Endometrium (tissue), 2 donors: Measurements from ENCODE around the gene FREM3.
"Not testable (repeated sequence)": the region's sequence is repeated elsewhere in the genome, so short reads cannot be mapped to it uniquely, and the experiment has no call there.

Source experiments
- FAIRE-seq: peaks from 2 replicates; lab custom pipeline; 2012; peaks lifted over from hg19 to GRCh38; lab: Jason Lieb, UNC
- donor health status: control.
- donor health status: control.

Gene FREM3

DNA sequence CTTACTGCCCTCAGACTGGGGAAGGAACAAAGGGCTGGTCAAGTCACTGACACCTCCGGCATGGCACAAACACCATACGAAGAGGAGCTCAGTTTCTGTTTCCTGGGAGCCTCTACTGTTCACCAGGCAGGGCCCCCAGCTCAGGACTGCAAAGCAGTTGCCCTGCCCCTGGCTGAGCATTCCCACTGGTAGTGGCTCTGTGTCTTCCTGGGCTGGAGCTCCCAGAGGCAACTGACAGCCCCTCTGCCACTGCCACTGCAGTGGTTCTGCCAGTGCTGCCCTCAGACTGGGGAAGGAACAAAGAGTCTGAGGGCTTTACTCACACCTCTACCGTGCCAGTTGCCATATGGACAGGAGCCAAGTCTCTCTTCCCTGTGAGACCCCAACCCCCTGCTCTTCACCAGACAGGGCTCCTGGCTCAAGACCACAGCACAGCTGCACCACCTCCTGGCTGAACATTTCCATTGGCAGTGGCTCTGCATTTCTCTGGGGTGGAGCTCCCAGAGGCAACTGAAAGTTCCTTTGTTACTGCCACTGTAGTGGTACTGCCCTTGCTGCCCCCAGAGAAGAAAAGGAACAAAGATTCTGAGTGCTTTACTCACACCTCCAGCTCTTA lies 119.0 kb downstream of the FREM3 start:
- FAIRE-seq = no peak

DNA sequence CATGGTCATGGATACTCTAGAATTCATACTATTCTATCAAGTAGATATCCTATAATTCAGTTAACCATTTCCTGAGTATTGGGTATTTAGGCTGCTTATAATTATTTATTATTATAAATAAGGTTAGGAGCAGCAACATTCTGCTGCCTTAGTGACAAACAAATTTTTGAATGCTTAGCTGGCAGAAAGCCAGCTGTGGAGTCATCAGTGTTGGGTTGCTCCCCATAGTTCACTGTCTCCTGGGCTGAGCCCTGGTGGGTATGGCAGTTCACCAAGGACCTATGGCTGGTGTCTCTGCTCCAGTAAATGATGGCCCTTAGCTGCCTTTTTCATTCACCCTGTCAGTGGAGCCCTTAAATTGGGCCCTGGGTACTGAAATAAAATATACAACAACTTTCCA lies 125.1 kb downstream of the FREM3 start:
- FAIRE-seq = no peak

DNA sequence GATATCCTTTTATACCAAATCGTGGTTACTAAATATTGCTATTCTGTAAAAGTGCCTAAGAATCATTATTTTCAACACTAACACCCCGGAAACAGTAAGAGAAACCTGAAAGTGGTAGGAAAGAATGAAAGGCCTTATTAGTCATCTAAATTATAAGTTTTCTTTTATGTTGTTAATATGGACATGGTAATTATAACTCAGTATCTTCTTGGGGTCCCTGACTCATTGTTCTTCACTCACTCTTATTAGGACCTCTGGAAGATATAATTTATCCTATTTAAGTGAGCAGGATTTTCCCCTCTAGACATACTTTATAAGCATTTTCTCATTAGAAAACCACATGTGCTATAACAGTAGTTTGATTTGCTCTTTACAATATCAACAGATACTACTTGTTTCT lies 136.0 kb downstream of the FREM3 start:
- no peak for FAIRE-seq

DNA sequence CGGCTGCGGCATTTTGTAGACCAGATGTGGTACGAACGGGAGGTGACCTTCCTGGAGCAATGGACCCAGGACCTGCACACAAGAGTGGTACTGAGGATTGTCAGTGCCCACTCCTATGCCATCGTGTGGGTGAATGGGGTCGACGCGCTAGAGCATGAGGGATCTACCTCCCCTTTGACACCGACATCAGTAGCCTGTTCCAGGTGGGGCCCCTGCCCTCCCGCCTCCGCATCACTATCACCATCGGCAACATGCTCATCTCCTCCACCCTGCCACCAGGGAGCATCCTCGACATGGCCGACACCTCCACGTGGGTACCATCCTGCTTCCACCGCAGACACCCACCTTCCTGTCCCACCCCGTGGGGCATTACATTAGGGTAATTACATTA lies 140.7 kb downstream of the FREM3 start:
- no peak for FAIRE-seq

DNA sequence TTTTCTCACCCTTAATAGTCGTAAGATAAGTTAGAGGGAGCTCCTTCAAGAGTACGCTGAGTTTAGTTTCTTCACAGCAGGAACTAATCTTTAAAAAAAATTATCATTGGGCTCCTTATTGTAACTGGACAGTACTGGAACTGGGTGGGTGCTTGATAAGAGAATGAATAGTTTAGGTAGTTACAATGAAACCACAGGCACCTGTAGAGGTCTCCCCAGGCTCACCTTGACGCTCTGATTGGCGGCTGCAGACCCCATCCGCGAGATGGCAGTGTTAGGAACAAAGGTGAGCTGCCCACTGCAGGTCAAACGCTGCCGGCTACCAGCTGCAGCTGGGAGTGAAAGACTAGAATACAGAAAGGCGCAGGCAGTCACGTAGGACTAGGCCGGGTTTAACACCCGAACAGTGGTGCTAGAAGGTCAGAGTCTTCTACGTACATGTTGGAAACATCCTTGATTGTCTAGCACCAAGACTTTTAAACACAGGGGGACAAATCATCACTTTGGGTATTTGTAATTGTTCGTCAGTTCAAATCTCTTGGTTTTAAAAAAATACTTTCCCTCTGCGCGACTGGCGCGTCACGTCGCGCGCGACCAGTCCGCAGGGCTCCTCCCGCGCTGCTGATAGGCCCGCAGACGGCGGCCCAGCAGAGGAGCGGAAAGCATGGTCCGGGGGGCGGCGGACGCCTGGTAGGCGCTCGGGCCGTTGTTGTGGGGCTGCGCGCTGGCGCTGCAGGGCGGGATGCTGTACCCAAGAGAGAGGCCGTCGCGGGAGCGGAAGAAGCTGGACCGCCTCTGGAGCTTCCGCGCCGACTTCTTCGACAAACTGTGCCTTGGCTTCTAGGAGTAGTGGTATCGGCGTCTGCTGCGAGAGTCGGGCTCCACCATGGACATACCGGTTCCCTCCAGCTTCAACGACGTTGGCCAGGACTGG lies 141.4 kb downstream of the FREM3 start:
- FAIRE-seq = no peak

DNA sequence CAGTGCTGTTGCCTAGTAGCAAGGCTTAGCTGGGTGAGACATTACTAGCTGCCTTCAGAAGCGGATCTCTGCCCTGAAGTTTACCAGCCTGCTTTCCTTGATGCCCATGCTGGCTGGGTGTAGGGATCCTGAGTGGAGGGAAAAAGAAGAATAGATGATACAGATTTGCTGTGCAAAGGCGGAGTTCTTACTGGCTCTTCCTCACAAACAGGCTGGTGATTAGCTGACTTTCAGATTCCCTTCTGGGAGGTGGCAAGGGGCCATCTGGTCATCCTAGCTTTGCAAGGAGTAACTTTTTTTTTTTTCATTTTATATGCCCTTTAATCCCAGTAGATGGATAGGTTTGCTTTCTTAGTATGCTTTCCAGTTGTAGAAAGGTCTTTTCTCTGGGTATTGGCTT lies 142.2 kb downstream of the FREM3 start:
- FAIRE-seq = no peak

DNA sequence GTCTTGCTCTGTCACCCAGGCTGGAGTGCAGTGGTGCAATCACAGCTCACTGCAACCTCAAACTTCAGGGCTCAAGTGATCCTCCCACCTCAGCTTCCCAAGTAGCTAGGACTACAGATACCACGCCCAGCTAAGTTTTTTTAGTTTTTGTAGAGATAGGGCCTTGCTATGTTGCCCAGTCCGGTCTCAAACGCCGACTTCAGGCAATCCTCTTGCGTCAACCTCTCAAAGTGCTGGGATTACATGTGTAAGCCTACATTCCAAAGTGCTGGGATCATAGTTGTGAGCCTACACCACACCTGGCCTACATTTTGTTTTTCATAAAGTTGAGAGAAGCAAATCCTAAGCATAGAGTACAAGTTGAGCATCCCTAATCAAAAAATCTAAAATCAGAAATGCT lies 144.8 kb downstream of the FREM3 start:
- FAIRE-seq = no peak

DNA sequence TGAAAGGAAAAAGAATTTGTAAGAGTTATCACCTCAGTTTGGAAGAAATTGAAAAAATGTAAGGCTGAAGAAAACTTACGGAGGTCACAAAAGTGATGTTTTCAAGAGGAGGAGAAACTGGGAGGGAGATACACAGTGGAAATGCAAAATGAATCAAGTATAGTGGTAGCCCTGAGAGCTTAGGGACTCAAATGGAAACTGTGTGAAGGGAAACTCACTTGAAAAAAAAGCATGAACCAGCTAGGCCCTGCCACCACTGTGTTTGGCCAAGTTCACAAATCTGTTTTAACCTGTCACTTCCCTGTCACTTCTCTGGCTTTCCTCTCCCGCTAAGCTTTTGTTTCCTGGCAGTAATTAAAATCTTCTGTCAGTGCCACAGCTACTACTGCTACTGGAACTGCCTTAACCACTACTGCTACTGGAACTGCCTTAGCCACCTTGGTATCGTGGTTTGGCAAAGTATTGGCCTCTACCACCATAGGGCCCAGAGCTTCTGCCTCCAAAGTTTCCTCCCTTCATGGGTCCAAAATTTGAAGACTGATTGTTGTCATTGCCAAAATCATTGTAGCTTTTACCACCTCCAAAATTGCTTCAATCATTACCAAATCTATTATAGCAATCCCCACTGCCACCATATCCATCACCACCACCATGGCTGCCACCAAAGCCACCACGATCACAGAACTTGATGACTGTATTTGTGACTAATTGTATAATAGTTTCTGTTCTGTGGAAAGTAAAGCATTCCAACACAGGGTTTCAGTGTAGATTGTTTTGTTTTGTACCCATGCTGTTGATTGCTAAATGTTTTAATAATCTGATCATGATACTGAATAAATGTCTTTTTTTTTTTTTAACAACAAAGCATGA lies 145.5 kb downstream of the FREM3 start:
- FAIRE-seq = no peak

DNA sequence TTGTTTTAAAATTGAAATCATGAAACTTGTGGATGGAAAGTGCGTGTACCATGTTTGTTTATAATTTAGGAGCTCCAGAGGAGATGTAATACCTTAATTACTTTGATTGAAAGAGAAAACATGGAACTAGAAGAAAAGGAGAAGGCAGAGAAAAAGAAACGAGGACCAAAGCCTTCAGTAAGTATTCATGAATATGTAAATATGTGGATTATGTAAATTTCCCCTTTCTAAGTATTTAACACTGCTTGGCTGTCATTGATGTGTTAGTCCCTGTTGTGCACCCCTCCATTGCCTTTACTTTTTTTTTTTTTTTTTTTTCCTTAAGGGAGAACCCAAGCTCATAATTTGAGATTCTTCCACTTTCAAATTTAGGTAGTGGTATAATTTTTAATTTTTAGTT lies 150.5 kb downstream of the FREM3 start:
- no peak for FAIRE-seq

DNA sequence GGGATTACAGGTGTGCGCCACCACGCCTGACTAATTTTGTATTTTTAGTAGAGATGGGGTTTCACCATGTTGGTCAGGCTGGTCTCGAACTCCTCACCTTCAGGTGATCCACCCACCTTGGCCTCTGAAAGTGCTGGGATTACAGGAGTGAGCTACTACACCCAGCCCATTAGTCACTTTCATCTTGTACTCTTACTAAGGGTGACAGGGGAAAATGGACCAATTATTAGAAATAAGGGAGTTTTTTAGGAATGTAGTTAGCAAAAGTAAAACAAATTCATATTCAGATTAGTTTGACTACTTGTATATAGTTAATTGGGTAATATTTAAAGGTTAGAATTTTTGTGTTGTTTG lies 160.8 kb downstream of the FREM3 start:
- FAIRE-seq = no peak

DNA sequence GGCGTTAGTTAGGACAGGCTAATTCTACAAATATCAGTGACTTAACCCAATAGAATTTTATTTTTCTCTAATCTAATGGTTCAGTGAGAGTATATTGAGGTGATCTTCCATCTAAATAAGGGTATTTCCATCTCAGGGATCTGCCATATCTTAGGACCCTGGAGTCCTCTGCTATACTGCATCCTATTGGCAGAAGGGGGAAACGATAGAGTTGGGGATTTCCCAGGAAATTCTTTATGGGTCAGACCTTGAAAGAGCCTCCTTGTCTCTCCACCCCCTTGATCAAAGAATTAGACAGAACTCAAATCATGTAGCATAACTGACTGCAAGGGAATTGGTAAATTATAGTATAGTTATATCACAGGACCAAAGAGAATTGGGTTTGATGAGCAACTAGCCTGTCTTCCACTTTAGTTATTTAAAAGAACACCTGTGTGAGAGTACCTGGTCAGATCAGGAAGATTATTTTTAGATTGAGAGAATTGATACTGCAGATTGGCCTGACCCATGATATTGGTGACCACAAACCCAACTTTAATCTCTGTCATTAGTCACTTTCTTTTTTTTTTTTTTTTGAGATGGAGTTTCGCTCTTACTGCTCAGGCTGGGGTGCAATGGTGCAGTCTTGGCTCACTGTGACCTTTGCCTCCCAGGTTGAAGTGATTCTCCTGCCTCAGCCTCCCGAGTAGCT lies 161.4 kb downstream of the FREM3 start:
- no peak for FAIRE-seq

DNA sequence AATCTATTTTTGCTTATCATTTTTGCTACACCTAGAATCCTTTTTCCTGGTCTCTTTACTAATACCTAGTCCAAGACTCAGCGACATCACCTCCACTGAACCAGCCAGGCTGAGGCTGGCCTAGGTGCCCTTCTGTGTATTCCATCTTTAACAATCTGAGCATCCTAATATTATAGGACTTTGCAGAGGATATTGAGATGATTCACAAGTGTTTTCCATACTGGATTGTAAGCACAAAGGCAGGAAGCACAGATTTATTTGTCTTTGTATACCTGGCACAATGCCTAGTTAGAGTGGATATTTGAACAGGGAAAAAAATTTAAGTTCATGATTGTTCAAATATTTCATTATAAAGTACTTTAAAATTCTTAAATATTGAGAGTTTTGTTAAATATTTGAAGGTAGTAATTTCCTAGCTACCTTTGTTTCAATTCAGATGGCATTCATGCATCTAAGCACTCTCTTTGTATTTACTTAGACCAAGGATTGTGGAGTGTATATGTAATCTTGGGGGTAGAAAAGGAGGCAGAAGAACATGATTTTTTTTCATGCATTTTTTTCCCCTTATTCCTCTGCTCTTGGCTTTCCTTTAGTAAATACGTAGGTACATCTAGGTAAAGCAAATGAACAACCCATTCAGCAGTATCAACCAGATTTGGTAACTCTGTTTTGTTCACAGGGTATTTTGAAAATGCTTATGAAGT lies 168.5 kb downstream of the FREM3 start:
- FAIRE-seq = peak; percentile 31

DNA sequence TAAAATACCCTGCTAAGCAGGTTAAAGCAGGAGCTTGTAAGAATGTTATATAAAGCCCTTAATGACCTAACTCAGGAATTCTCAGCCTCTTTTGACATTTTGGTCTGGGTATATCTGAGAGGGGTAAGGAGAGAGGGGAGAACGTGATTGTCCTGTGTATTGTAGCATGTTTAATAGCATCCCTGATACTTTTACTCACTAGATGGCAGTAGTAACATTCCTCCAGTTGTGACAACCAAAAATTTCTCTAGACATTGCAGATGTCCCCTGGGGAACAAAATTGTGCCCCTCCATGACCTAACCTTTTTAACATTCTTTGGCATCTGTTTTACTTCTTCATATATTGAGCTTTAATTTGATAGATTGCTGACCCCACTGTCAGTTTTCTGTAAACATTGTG lies 169.1 kb downstream of the FREM3 start:
- FAIRE-seq = no peak

DNA sequence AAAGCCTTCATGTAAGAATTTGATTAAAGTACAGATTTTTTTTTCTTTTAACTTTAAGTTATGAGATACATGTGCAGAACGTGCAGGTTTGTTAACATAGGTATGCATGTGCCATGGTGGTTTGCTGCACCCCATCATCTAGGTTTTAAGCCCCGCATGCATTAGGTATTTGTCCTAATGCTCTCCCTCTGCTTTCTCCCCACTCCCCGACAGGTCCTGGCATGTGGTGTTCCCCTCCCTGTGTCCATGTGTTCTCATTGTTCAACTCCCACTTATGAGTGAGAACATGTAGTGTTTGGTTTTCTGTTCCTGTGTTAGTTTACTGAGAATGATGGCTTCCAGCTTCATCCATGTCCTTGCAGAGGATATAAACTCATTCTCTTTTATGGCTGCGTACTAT lies 172.4 kb downstream of the FREM3 start:
- not testable (repeated sequence) for FAIRE-seq
